ENCODE results near the gene FGF8.

GRCh38 chr10:101818119-101818871 lies 42.4 kb upstream of the FGF8 start, which contains the start of gene OGA:
- TF ChIP-seq POLR2AphosphoS5 (IDR thresholded peaks at IDR 0.05; ENCODE audit: low read depth): peak; percentile 91
- TF ChIP-seq CTCF (IDR thresholded peaks at IDR 0.05; ENCODE audit: insufficient read depth, low read length): no peak
- TF ChIP-seq GABPA (IDR thresholded peaks at IDR 0.05; ENCODE audit: low read depth): no peak
- TF ChIP-seq SPI1 (IDR thresholded peaks at IDR 0.05; ENCODE audit: borderline replicate concordance, low read depth): no peak; the same call in 1 of the 2 replicates
- peak; percentile 75 for TF ChIP-seq REST (IDR thresholded peaks at IDR 0.05; ENCODE audit: insufficient replicate concordance, low read depth)

Data from HL-60 (cell line).